H1 (cell line): ENCODE results near the gene ANKS1B.

Experiments used
- CHD2 ChIP-seq: IDR thresholded peaks from 2 replicates; pipeline ENCODE4 v1.6.1; 2012; ENCODE audit warnings: low read length, improper control_type of control experiment
- CTCF ChIP-seq, 3 experiments: IDR thresholded peaks; 1 replicate in 2 of 3; 2 replicates in 1 of 3; pipeline versions ENCODE4 v1.5.1 to v1.6.1; 2011; ENCODE audit warnings: low read length in 3 of 3, mild to moderate bottlenecking in 3 of 3, inconsistent platforms in 2 of 3, low read depth in 1 of 3, moderate library complexity in 1 of 3; ENCODE audit not compliant: insufficient read depth in 1 of 3; ENCODE audit errors: control extremely low read depth in 1 of 3
- MAFK ChIP-seq: IDR thresholded peaks from 2 replicates; pipeline ENCODE4 v1.6.1; 2012; ENCODE audit warnings: low read depth, mild to moderate bottlenecking, improper control_type of control experiment, low read length
- MAX ChIP-seq: IDR thresholded peaks from 2 replicates; pipeline ENCODE4 v1.6.1; 2012; ENCODE audit warnings: inconsistent platforms
- POLR2A ChIP-seq, 2 experiments: IDR thresholded peaks; 1 replicate in 1 of 2; 2 replicates in 1 of 2; pipeline ENCODE4 v1.6.1; 2011; ENCODE audit warnings: low read depth in 2 of 2, low read length in 2 of 2, mild to moderate bottlenecking in 2 of 2; ENCODE audit errors: control extremely low read depth in 1 of 2
- SIN3A ChIP-seq, 2 experiments: IDR thresholded peaks in 1 of 2; conservative IDR thresholded peaks in 1 of 2; 2 replicates each; pipeline ENCODE4 v1.6.1; 2011 to 2012; ENCODE audit warnings: low read length in 2 of 2, improper control_type of control experiment in 1 of 2, low read depth in 1 of 2, mild to moderate bottlenecking in 1 of 2
- TAF1 ChIP-seq: IDR thresholded peaks from 2 replicates; pipeline ENCODE4 v1.6.1; 2011; ENCODE audit warnings: mild to moderate bottlenecking, low read depth, low read length

GRCh38 chr12:99332936-99333591, 651.7 kb downstream of the ANKS1B start:
- no peak for TF ChIP-seq MAX
- no peak for TF ChIP-seq SIN3A (conservative IDR thresholded peaks at IDR 0.05 in 1 of 2, IDR thresholded peaks at IDR 0.05 in 1 of 2; ENCODE audit: low read depth in 1 of 2, low read length in 2 of 2)
- no peak for TF ChIP-seq CHD2
- no peak for TF ChIP-seq CTCF (IDR thresholded peaks at IDR 0.05; ENCODE audit: control extremely low read depth in 1 of 3, insufficient read depth in 1 of 3, low read depth in 1 of 3, low read length in 3 of 3)
- TF ChIP-seq POLR2A (IDR thresholded peaks at IDR 0.05; ENCODE audit: control extremely low read depth in 1 of 2, low read depth in 2 of 2, low read length in 2 of 2): no peak
- TF ChIP-seq TAF1: no peak
- no peak for TF ChIP-seq MAFK
